Activated naive CD8-positive, alpha-beta T cell treated with anti-CD3 and anti-CD28 coated beads, Interleukin-2, amount 50 U/mL, for 16 hours (primary cell): ENCODE measurements around the gene SPCS2.

ENCODE experiments used
- DNase-seq: peaks from one replicate; pipeline ENCODE4 v3.0.0-alpha.2; 2020; ENCODE audit warnings: low read depth, low spot score

Gene SPCS2

GRCh38 chr11:74948898-74949752 is at the start of gene SPCS2, which contains the start of gene XRRA1:
SPCS2 (plus strand) TSS chr11:74949266; CDS start chr11:74949286, 20 bp downstream.
XRRA1 (minus strand) TSS chr11:74949091; CDS start chr11:74940878, 8,213 bp downstream.
- peak; percentile 95 for DNase-seq

- no peak for DNase-seq
Measured at GRCh38 chr11:74902342-74902741, 46.7 kb upstream of the SPCS2 start.

- DNase-seq, result no peak
Measured at GRCh38 chr11:74905326-74905725, 43.7 kb upstream of the SPCS2 start.

DNA sequence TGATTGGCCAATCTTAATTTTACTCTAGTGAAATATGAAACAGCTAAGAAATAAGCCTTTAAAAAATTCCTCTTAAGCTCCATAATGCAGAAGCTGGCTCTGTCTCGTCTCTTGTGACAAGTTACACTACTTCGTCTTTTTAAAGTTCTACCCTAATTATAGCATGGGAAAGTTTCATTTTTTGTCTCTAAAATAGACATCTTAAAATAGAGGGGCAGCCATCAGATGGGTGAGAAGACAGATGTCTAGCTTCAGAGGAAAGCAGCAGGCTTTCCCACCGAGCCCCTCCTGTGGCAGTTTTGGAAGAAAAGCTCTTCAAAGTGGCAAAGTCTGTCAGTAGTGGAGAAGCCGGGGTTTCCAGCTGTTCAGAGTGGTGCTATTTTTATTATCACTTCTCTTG is 39.7 kb upstream of the SPCS2 start:
- DNase-seq, result no peak

GRCh38 chr11:74909812-74910211 is 39.3 kb upstream of the SPCS2 start:
- no peak for DNase-seq

DNA sequence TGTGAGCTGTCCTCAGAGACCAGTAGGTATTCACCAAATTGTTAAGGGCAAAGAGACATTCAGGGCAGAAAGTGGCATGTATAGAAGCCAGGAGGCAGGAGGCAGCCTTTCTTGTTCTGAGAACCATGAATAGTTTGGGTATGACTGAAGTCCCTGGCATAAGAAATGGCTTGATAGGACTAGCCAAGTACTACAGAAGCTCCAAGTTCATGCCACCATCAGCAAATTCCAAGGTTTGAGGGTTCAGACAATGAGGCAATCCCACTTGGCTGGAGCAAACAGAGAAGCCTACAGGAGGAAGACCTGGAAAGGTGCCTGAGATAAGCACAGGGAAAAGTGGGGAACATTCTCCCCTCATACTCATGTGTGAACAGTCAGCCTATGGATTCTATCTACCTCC is 25.9 kb upstream of the SPCS2 start:
- no peak for DNase-seq

DNA sequence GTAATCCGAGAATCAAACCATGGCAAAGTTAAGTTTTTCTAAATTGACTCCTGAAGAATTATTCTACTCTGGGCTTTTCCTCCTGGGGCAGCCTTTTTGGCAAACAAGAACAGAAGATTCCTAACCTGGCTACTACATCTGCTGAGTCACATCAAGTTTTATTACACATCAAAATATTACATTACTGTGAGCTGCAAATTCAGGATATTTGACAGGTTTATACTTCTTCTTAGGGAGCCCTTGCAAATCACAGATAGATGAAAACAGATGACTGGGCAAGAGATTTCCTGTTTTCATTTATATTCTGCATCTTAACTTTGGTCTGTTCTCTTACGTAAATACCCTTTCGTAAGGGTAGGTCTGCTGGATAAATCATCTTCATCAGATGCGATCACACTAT is 23.8 kb upstream of the SPCS2 start:
- DNase-seq, result no peak

DNA sequence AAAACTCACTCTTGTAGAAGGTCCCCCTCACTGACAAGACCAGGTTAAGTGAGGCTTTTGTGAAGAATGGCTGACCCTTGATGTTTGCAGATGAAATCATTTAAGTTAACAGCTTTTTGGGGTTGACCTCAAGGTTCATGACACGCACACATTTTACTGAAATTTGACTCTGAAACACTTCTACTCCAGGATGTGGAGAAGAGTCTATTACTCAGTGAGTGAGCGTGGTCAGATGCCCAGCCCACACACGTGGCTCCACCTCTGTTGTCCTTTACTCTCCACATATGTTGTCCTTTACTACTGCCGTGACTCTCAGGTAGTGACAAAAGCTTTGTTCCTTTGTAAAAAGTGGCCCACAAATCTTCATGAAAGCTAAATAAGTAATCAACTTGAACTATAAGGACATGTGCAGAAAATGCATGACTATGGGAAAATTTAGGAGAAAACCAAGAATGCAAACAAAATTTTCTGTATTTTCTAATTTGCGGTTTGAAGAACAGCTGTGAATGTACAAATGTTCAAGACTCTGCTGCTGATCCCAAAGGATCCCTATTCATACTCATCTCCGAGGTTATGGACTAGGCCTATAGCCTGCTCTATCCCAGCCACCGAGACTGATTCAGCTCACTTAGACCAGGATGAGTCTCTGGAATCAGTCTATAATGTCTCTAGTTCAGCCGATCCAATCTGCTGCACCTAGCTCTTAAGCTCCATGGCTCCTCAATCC is 22.6 kb upstream of the SPCS2 start:
- no peak for DNase-seq

DNA sequence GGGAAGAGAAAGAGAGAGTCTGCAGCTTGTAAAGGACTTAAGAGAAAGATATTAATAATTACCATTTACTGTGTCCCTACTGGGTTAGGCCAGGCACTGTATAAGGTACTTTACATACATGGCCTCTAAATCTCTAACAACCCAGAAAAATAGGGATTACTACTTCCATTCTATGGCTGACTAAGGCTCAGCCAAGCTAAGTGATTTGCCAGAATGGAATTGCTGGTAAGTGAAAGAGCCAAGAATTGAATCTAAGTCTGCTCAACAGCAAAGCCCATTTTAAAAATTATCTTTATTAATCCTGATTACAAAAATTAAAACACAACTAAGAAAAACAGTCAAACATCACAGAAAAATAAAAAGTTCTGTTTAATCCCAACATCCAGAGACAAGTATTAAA is 21.6 kb upstream of the SPCS2 start:
- no peak for DNase-seq

- peak; percentile 46 for DNase-seq
Measured at GRCh38 chr11:74929431-74930363, 19.4 kb upstream of the SPCS2 start.

GRCh38 chr11:74932169-74932568 is 16.9 kb upstream of the SPCS2 start:
- DNase-seq, result no peak

- DNase-seq, result no peak
Measured at GRCh38 chr11:74932797-74933196, 16.3 kb upstream of the SPCS2 start.

DNA sequence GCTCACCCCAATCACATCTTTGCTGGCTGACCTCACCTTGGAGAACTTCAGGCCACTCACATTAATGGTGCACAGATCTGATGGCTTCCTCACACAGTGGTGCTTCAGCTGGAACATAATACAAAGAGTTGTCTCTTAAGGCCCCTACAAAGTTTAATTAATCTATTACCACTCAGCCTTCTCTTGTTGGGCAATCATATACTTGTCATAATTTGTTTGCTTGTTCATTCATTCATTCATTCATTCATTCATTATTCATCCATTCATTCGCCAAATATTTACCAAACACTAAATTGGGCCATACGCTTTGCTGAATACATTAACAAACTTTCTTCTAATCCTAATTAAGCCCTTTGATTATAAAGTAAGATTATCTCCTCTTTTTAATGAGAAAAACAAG is 15.3 kb upstream of the SPCS2 start:
- DNase-seq, result no peak

- no peak for DNase-seq
Measured at GRCh38 chr11:74935285-74935684, 13.8 kb upstream of the SPCS2 start.

DNA sequence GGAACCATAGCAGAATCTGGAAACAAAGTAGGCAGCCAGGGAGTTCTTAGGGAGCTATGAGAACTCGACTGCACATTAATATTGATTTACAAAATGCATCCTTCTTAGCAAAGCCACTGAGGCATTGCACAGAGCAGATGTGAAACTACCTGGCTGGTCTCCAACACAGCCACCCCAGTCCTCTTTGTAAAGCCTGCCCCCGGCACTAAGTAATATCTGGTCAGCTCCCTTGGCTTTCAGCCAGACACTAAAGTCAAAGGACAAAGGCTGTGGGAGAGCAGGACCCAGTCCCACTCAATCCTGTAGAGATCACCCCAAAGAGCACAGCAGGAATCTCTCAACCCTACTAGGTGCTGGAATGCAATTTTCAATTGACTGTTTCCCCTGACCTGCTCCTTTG is 13.0 kb upstream of the SPCS2 start:
- no peak for DNase-seq

GRCh38 chr11:74936976-74937375 is 12.1 kb upstream of the SPCS2 start:
- DNase-seq, result no peak

DNA sequence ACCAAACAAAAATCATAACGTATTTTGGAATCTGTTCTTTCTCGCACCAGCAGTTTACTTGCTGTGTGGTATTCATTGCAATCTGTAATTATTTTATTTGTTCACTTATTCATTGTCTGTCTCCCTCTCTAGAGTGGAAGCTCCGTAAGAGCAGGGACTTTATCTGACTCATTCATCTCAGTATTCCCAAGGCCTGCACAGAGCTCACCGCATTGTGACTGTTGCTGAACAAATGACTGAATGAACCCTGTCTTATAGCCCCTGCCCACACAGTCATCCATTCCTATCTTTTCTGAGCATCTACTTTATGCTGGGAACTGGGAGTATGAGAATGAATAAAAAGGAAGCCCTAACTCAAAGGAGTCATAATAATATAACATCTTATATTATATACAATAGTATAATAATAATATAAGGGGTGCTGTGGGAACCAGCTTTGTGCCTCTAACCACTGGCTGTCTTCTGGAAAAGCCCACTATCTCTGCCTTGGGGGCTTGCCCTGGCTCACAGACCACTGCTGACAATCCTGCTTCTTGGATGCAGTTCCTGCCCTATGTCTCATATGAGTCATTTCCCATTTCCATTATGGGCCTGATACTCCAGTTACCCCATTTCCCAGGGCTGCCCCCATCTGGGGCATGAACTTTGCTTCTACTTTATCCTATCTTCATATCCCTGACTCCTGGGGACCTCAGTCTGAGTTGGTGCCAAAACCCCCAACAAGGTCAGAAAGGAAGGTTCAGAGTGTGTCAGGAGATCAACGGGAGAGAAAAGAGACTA is 11.2 kb upstream of the SPCS2 start:
- no peak for DNase-seq

GRCh38 chr11:74941492-74941891 is 7.6 kb upstream of the SPCS2 start:
- DNase-seq, result no peak

- DNase-seq, result no peak
Measured at GRCh38 chr11:74942073-74942759, 6.8 kb upstream of the SPCS2 start.

DNA sequence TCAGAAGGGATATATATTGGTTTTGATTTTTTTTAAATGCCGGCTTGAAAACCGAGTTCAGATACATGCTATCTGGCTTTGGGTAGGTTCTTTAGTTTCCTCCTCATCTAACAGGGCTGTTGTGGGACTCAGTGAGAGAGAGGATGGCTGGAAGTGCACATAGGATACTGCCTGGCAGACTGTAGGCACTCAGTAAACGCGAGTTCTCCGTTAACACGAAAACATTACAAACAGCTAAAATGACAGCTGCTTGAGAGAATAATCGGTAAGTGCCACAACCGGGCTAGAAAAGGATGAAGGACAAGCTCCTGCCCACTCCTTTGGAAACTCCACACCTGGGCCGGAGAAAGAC is 544 bp upstream of the SPCS2 start:
- no peak for DNase-seq

GRCh38 chr11:74949753-74950137 is 679 bp downstream of the SPCS2 start:
- no peak for DNase-seq
